Muscle of leg (tissue), 11 donors: ENCODE data around the gene PCDH1. TPM values are rescaled to one million over a fixed set of nuclear protein-coding genes. Genes with fewer than 3 reads are reported as not detected.

Experiments
- DNase-seq: peaks from one replicate; pipeline ENCODE4 v3.0.0; 2013
- H3K27ac ChIP-seq: one replicate; pipeline ENCODE4 v1.5.1; 2013; ENCODE audit warnings: mild to moderate bottlenecking, low read length, control low read depth
- H3K27me3 ChIP-seq: one replicate; pipeline ENCODE4 v1.6.1; 2013; ENCODE audit warnings: low read length; ENCODE audit not compliant: control insufficient read depth, insufficient read depth
- H3K36me3 ChIP-seq: one replicate; pipeline ENCODE4 v1.6.1; 2013; ENCODE audit warnings: low read length; ENCODE audit not compliant: control insufficient read depth, insufficient read depth
- H3K4me1 ChIP-seq: one replicate; pipeline ENCODE4 v1.6.1; 2013; ENCODE audit warnings: low read length; ENCODE audit not compliant: control insufficient read depth, insufficient read depth
- H3K4me3 ChIP-seq: one replicate; pipeline ENCODE4 v1.5.1; 2013; ENCODE audit warnings: low read length, control low read depth
- H3K9me3 ChIP-seq: replicated peaks from 2 replicates; pipeline ENCODE4 v1.6.1; 2013; ENCODE audit warnings: low read depth, low read length; ENCODE audit not compliant: control insufficient read depth
- WGBS: methylation state at CpG from one replicate; pipeline ENCODE4 v1.1.5; 2013; ENCODE audit warnings: missing lambda C conversion rate; ENCODE audit not compliant: insufficient coverage; 5-methylcytosine and 5-hydroxymethylcytosine counted together
- polyA plus RNA-seq, 8 donors: library from polyadenylated mRNA; unstranded; fragments of 120-200 nt; gene quantifications; one replicate each; pipeline versions ENCODE4 v1.2.1 to v1.2.3, GENCODE V29; 2013; ENCODE audit warnings: inconsistent platforms in 1 of 8, low replicate concordance in 1 of 8; ENCODE audit not compliant: insufficient read length in 8 of 8, insufficient read depth in 1 of 8
- total RNA-seq: library from RNA; stranded (reverse); fragments of 120-200 nt; gene quantifications from one replicate; pipeline ENCODE4 v1.2.4, GENCODE V29; 2013

The PCDH1 gene
- total and polyA plus RNA-seq, 9 donors, result 13.9 to 24.7 (median 18.1) TPM

DNA sequence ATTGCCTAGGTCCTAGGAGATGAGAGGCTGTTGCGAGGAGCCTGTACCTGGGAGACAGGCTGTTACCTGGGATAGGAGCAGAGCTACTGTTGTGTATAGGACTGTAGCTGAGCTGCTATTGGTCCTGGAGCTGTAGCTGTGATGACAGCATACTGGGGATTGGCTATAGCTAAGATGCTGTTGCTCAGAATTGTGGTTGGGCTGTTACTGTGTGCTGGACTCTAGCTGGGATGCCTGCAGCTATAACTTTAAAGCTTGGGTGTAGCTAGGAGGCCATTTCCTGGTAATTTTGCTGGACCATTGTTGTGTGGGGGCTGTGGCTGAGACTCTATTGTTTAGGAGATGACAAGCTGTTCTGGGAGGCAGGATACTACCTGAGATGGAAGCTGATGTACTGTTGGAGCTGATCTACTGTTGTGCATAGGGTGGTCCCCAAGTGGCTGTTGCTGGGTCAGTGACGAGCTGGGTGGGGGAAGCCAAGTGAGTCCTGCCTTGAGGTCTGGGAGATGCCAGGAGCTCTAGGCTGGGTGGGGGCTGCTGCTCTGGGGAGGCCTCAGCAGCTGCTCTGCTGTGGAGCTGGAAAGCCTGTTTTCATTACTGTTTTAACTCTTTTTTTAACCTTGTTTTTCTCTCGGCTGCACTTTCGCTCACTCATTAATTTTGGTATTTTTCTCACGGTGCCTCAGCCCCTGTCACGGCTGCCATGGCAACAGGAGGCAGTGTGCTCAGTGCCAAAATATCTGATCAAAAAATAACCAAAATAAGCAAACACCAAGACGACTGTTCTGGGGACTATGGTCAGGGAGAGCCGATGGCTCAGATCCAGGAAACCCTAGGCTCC lies 3.0 kb upstream of the PCDH1 start:
- whole genome bisulfite sequencing, result 23% methylated on average over 4 of the region's 8 CpGs
- H3K36me3 ChIP-seq, result no peaks in the 10 kb centered on the region
- no peaks in the 10 kb centered on the region for H3K9me3 ChIP-seq
- no peak overlapping the region for H3K4me3 ChIP-seq
- peaks cover 48% of the 10 kb centered on the region for H3K4me1 ChIP-seq
- peak overlapping the region; percentile 48 for H3K27ac ChIP-seq
- H3K27me3 ChIP-seq, result peaks cover 73% of the 10 kb centered on the region
- peak; percentile 52 for DNase-seq

DNA sequence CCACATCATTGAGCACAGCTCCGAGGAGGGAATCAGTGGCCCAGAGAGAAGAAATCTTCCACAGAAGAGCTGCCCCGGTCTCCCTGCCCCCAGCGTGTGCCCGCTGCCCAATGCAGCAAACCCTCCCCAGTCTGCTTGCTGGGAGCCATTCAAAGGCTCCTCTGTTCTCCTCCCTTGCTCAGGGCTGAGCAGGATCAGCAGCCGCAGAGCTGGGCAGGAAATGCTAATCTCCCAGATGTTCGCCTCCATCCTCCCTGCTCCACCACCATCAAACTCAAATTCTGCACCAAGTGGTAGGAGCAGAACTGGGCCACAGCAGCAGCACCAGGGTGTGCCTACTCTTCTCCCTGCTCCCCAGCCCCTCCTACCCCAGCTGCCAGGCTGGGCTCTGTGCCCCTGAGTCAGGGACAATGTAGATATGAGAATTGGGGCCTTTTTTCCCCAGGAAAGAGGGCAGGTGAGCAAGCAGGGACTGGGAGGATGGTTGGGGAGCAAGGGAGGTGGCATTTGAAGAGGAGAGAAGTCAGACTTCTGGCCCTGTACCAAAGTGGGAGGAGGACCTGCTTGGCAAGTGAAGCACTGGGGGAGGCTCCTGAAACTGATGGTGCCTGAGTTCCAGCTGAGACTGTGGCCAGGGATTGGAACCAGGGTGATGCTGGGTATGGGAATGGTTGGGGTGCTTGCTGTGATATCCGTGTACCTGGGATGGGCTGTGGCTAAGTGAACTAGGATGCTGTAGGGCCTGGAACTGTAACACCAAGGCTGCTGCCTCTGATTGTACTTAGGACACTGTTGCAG lies 1.9 kb upstream of the PCDH1 start:
- Histone ChIP-seq H3K36me3 (no peaks in the 10 kb centered on the region), H3K27me3 (peaks cover 83% of the 10 kb centered on the region), H3K9me3 (no peaks in the 10 kb centered on the region), H3K4me1 (peaks cover 50% of the 10 kb centered on the region), H3K27ac (peak overlapping the region; percentile 6), H3K4me3 (no peak overlapping the region)
- WGBS, result 12% methylated on average over 5 of the region's 7 CpGs
- no peak for DNase-seq

DNA sequence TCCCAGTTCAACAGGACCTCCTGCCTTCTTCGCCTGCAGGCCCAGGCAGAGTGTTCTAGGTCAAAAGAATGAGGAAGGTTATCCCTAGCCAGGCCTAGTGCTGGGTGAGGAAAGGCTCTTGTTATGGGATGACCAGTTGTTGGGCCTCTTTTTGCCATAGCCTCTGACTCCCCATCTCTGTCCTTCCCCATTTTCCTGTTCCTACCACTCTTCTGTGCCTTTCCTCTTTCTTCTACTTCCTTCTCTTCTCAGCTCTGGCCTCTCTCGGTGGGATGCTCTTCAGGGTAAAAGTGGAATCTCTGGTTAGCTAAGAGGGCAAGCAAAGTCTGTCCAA lies 1.2 kb upstream of the PCDH1 start:
- Histone ChIP-seq H3K9me3 (no peaks in the 10 kb centered on the region), H3K4me1 (peaks cover 50% of the 10 kb centered on the region), H3K27ac (peak overlapping the region; percentile 5), H3K27me3 (peaks cover 91% of the 10 kb centered on the region), H3K4me3 (no peak overlapping the region), H3K36me3 (no peaks in the 10 kb centered on the region)
- no peak for DNase-seq
- no CpG with 5 or more reads among the region's 2 CpGs for WGBS

DNA sequence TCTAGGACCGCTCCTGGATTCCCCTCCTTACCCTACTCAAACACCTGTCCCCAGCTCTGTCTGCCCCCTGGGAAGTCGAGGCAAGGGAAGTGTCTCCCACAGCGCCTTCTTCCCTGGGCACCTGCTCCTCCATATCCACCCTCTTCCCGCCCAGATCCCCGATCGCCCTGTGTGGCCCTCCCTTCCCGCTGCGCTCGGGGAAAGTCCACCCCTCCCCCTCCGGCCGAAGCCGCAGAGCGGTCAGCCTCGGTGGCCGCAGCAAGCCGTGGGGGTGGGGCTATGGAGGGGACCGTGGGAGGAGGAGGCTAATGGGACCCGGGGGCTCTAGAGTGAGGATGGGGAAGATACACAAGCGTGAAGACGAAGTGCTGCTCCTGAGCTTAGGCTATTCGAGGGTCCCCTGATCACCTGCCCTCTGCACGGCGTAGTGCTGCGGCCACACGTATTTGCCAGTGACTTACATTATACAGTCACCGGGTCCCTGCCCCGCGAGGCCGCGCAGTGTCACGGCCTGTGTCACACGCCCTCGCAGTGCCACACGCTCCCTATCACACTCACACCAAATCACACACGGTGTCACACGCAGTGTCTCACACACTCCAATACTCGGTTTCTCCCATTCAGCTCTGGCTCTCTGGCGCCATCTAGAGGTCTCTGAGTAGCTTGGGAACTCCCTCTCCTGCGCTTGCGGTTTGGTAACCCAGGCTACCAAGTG lies 658 bp upstream of the PCDH1 start:
- 1% methylated on average over 20 of the region's 40 CpGs for WGBS
- H3K27me3 ChIP-seq, result peaks cover 91% of the 10 kb centered on the region
- H3K9me3 ChIP-seq, result no peaks in the 10 kb centered on the region
- H3K4me3 ChIP-seq, result peak overlapping the region; percentile 35
- peak; percentile 96 for DNase-seq
- peak overlapping the region; percentile 51 for H3K27ac ChIP-seq
- H3K36me3 ChIP-seq, result no peaks in the 10 kb centered on the region
- H3K4me1 ChIP-seq, result peaks cover 50% of the 10 kb centered on the region

DNA sequence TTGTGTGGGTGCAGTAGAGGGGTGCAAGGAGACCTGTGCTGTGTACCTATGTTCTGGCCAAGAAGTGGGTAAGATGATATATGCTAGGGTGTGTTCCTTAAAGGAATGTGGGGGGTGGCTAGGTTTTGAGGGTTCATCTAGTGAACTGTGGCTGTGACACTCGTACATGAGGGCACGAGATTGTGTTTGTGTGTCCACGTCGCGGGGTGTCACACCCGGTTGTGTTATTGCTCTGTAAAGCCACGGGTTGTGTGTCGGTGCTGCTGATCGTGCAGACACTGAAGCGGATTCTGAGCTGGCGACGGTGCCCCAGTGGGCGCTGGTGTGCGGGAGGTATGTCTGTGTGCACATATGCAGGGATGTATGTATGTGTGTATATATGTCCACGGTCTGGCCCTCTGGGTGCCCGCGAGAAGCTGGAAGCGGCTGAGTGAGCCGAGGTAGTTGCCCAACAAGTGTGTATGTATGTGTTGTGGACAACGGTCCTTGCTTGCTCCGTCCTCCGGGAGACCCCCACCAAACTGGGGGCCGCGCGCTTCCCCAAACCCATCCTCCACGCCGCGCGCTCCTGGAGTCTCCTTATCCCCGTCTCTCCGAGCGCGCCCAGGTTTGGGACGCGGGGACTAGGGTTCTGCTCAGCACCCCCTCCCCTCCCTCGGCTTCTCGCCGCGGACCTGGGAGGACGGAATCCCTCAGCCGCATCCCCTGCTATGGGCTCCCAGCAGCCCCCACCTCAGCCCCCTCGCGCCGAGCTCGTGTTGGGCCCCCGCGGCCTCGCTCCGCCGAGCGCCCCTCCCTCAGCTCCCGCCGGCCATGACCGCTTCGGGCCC lies 639 bp downstream of the PCDH1 start:
- DNase-seq, result no peak
- Histone ChIP-seq H3K36me3 (no peaks in the 10 kb centered on the region), H3K27me3 (peaks cover 85% of the 10 kb centered on the region), H3K4me3 (peak overlapping the region; percentile 55), H3K4me1 (peaks cover 43% of the 10 kb centered on the region), H3K27ac (no peak overlapping the region), H3K9me3 (no peaks in the 10 kb centered on the region)
- WGBS, result 0% methylated on average over 49 of the region's 55 CpGs

DNA sequence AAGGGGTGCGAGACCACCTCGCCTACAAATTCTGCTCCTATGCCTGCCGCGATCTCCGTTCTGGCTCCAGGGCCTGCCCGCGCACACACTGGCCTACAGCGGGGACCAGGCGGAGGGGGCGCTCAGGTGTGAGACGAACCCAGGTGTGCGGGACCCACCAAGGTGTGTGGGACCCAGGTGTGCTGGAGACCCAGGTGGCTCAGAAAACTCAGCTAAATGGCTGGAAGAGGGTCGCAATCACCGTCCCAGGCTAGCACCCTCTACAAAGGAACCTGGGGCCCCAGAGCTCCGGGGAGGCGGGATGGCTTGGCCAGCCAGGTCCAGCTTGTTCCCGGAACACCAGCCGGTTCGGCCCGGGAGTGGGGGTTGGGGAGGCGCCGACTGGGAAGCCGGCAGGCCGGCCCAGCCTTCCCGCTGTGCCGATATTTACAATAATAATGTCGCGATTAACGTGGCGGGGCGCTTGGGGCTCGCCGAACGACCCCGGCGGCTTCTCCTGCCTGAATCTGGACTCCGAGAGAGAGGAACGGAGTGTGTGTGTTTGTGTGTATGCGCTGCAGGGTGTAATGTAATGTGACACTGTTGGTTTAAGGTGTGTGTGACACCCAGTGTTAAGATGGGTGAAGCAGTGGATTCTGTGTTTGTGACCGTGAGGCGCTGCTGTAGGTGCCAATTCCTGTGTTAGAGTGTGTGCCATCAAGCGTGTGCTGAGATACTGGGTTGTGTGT lies 1.4 kb downstream of the PCDH1 start:
- Histone ChIP-seq H3K36me3 (no peaks in the 10 kb centered on the region), H3K27ac (no peak overlapping the region), H3K9me3 (no peaks in the 10 kb centered on the region), H3K4me1 (peaks cover 39% of the 10 kb centered on the region), H3K27me3 (peaks cover 82% of the 10 kb centered on the region), H3K4me3 (peak overlapping the region; percentile 55)
- 2% methylated on average over 40 of the region's 42 CpGs for WGBS
- DNase-seq, result no peak

DNA sequence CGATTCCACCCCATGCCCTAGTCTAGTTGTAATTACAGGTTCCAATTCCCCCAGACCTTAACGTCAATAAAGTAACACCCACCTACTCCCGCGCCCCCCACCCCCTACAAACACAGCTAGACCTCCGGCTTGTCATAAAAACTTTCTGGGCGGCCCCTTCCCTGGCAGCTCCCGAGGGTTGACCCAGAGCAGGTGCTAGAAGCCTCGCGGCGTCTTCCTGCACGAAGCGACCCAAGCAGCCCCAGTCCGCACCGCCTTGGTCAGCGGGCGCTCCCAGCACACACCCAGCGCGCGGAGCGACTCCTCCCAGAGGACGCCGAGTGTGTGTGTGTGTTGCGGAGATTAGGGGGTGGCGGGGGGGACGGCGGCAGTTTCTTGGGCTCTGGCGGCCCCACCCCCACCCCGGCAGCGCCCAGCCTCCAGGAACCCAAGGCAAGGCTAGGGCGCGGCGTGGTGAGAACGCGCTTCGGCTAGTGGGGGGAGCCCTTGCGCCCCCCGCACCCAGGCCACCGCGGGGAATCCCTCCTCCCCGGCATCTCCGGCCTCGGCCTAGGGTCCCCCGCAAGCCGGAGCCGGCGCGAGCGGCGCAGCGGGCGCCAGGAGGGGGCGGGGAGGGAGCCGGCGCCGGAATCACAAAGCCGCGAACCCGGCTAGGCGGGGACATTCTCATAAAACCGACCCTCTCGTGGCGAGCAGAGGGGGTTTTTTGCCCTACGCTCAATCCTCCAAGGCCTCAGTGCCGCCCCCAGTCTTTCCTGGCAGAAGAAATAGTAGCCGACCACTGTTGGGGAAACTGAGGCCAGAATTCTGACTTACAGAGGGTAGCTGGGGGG lies 2.2 kb downstream of the PCDH1 start:
- Histone ChIP-seq H3K4me3 (peak overlapping the region; percentile 55), H3K4me1 (peaks cover 34% of the 10 kb centered on the region), H3K9me3 (no peaks in the 10 kb centered on the region), H3K27ac (no peak overlapping the region), H3K36me3 (no peaks in the 10 kb centered on the region), H3K27me3 (peaks cover 82% of the 10 kb centered on the region)
- WGBS, result under 1% methylated on average over 58 of the region's 65 CpGs
- DNase-seq, result no peak

DNA sequence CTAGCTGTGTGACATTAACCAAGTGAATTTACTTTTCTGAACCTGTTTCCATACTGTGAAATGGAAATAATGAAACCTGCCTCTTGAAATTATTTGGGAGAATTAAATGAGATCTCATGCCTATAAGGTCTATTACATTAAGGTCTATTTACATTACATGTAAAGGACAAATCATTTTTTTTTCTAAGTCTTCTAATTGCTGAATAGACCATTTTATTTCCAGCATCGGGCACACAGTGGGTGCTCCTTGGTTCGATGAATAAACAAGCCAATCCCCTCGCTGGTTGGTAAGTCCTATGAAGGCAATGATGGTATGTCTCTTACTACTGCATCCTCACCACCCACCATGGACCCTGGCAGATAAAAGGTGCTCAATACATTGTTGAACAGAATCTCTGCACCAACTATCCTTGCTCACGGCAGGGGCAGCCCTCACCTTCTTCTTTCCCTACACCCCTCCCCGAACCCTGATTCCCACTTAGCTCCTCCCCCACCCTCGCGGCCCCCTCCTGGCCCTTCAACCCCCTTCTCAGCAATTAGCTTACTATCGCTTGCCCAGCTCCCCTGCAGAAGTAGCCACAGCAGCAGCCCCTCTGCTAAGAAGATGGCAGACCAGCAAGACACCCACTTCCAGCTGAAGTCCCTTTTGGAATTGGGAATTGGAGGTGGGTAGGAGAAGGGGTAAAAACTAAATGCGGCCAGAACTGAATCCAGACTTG lies 3.0 kb downstream of the PCDH1 start:
- H3K27ac ChIP-seq, result no peak overlapping the region
- peak overlapping the region; percentile 36 for H3K4me3 ChIP-seq

More for the DNA sequence above, 3.0 kb downstream of the PCDH1 start:
- DNase-seq, result no peak
- Histone ChIP-seq H3K36me3 (no peaks in the 10 kb centered on the region), H3K4me1 (peaks cover 31% of the 10 kb centered on the region), H3K27me3 (peaks cover 82% of the 10 kb centered on the region), H3K9me3 (no peaks in the 10 kb centered on the region)
- 10% methylated on average over 3 of the region's 9 CpGs for WGBS
